Measurements from ENCODE around the gene RAET1G.
"Not testable (repeated sequence)": the region's sequence is repeated elsewhere in the genome, so short reads cannot be mapped to it uniquely, and the experiment has no call there.

Gene RAET1G

DNA sequence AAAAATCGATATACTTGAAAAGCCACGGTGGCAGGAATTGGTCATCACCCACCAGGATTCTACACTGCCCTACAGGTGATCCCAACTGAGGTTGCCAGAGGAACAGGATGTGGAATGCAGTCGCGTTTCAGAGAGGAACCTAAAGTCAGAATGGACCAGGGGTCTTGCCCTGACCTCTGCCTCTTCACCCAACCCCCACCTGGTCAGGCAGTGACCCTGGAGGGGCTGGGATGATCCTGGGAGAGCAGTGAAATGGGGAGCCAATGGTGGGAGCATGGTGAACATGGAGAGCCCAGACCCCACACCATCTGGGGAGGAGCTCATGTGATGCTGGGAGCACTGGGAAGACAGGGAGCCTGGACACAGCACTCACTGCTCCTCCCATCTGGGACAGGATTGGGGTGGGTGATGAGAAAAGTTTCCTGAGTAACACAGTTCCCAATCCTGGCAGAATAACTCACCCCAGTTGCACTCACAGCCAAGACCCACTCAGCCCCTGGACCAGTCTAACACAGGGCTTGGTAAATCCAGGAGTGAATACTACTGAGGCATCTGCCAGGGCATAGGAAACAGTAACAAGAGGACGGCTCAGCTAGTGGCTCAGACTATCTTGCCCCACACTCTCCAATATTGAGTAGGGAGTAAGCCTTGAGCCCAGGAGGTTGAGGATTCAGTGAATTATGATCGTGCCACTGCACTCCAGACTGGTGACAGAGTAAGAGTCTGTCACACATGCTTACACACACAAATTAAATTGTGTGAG lies 17.2 kb upstream of the RAET1G start:
- DNase-seq (ENCODE audit: low read depth, low spot score) = no peak
- H3K4me3 ChIP-seq (ENCODE audit: low read depth, low read length) = no peak overlapping the region
- in situ Hi-C loops (cut with HindIII; ENCODE audit: low sequenced_read_pairs) = no loop called here
- TF ChIP-seq, protein P1, sequence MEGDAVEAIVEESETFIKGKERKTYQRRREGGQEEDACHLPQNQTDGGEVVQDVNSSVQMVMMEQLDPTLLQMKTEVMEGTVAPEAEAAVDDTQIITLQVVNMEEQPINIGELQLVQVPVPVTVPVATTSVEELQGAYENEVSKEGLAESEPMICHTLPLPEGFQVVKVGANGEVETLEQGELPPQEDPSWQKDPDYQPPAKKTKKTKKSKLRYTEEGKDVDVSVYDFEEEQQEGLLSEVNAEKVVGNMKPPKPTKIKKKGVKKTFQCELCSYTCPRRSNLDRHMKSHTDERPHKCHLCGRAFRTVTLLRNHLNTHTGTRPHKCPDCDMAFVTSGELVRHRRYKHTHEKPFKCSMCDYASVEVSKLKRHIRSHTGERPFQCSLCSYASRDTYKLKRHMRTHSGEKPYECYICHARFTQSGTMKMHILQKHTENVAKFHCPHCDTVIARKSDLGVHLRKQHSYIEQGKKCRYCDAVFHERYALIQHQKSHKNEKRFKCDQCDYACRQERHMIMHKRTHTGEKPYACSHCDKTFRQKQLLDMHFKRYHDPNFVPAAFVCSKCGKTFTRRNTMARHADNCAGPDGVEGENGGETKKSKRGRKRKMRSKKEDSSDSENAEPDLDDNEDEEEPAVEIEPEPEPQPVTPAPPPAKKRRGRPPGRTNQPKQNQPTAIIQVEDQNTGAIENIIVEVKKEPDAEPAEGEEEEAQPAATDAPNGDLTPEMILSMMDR (IDR thresholded peaks at IDR 0.05; ENCODE audit: low read depth, low read length) = no peak

DNA sequence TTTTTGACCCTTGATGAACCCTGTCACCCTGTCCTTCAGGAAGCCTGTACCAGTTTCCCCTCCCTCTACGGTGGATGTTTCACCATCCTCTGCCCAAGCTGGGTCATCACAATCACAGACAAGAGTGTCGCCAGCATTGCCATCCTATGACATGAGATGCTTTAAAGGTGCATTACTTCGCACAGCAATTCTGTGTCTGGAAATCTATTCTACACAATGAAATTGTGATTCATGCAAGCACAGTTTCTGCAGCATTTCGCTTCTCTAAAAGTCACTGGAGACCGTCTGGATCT lies 16.4 kb upstream of the RAET1G start:
- no peak for DNase-seq (ENCODE audit: low read depth, low spot score)
- H3K4me3 ChIP-seq (ENCODE audit: low read depth, low read length) = no peak overlapping the region
- in situ Hi-C loops (cut with HindIII; ENCODE audit: low sequenced_read_pairs) = no loop called here
- TF ChIP-seq, protein P1 (IDR thresholded peaks at IDR 0.05; ENCODE audit: low read depth, low read length) = no peak

DNA sequence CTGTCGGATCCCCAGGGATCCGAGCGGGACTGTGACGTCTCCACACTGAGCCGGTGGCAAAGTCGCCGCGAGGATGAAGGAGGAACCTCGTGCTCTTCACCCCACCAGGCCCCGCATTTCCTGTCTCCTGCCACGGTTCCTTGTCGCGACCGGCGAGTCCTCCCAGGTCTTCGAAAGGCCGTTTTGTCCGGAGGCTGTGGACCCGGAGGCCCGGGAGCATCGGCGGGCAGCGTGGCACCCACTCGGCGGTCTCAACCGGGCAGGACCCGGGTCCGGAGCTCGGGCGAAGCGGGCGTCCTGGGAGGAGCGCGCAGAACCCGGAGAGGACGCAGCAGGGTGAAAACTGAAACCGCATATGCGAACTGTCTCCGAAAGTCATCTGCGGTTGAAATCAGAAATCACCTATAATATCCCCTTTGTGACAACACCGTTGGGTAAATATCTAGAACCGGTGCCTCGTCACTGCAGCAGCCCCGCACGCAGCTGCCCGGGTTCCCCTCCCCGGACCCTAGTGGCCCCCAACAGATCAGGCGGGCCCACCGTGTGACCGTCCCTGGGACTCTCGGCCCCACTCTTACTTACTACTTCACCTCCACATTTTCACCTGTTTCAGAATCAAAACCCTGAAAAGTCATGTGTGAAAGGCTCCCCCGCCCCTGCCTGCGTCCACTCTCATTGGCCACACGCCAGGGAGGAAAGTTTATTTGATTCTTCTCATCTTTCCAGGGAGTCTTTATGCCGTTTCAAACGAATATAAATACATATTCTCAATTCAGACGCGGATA lies 15.8 kb upstream of the RAET1G start:
- DNase-seq (ENCODE audit: low read depth, low spot score) = no peak
- TF ChIP-seq, protein P1 (IDR thresholded peaks at IDR 0.05; ENCODE audit: low read depth, low read length) = no peak
- in situ Hi-C loops (cut with HindIII; ENCODE audit: low sequenced_read_pairs) = no loop called here
- peak overlapping the region; percentile 27 for H3K4me3 ChIP-seq (ENCODE audit: low read depth, low read length)

DNA sequence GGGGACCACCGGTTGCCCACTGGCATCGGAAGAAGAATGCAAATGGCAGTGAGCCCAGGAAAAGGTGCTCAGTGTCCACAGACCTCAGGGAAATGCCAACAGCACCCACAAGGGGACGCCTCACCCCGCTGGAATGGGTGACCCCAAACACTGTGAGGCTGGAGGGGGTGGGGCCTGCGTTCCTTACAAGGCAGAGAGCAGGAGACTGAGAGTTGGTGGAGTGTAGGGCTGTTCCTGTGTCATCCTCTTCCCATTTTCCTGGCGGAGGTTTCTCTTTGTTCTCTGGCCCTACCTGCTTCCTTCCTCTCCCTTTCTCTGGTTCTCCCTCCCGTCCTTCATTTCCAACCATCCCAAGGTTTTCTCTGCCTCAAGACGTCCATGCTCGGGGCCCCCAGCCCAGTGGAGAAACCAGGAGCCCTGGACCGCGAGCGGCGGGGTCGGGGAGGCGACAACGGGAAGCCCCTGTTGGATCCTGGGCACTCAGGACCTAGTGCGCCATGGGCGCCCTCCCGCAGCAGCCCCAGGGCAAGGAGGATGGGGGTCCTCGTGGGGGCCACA lies 15.2 kb upstream of the RAET1G start:
- DNase-seq (ENCODE audit: low read depth, low spot score); in situ Hi-C loops (cut with HindIII; ENCODE audit: low sequenced_read_pairs): not testable (repeated sequence)

DNA sequence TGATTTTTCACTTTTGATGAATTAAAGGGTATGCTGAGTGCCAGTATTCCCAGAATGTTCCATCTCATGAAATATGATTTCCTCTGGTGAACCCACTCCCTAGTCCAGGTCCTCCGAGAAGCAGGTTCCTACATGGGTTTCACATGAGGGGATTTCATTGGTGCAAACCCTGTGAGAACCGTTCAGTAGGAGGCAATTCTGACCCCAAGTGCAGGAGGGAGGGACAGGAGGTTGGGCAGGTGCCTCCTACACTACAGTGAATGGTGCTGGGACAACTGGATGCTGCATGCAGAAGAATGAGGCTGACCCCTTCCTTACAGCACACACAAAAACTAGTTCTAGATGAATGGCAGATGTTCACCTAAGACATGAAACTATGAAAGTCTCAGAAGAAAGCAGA lies 13.8 kb upstream of the RAET1G start:
- TF ChIP-seq, protein P1 (IDR thresholded peaks at IDR 0.05; ENCODE audit: low read depth, low read length) = no peak
- H3K4me3 ChIP-seq (ENCODE audit: low read depth, low read length) = no peak overlapping the region
- DNase-seq (ENCODE audit: low read depth, low spot score) = no peak
- in situ Hi-C loops (cut with HindIII; ENCODE audit: low sequenced_read_pairs) = no loop called here

More for the DNA sequence above, 15.2 kb upstream of the RAET1G start:
- peak overlapping the region; percentile 27 for H3K4me3 ChIP-seq (ENCODE audit: low read depth, low read length)

DNA sequence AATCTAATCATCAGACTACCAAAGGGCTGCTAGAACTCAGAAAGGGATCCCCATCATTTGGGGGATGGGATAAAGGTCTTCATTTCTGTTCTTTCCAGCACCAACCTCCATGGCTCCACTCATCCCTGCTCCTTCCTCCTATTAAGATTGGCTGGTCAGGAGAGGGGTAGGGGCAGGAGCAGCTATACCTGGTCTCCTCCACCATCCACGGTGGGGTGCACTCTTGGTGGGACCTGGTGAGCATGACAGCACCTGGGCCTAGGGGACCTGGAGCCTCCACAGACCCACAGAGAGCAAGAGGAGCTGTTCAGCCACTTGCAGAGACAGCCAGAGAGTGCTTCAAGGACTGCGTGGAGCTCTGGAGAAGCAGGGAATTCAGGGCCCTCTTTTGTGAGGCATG lies 12.7 kb upstream of the RAET1G start:
- TF ChIP-seq, protein P1 (IDR thresholded peaks at IDR 0.05; ENCODE audit: low read depth, low read length) = no peak
- H3K4me3 ChIP-seq (ENCODE audit: low read depth, low read length) = no peak overlapping the region
- no peak for DNase-seq (ENCODE audit: low read depth, low spot score)
- in situ Hi-C loops (cut with HindIII; ENCODE audit: low sequenced_read_pairs) = no loop called here

DNA sequence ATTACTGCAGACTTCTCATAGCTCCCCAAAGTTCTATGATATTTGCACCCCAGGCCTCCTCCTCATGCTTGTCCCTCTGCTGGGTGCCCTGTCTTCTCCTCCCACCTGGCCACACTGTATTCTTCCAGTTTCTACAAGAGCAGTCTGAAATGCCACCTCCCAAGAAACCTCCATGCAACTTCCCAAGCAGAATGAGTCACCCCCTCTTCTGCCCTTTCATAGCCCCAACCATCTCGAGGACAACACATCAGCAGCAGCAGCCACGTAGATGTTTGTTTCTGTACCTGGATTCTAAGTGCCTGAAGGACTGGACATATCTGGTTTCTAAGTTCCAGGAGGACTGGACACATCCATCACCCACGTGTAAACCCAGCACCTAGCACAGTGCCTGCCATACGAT lies 12.3 kb upstream of the RAET1G start:
- TF ChIP-seq, protein P1 (IDR thresholded peaks at IDR 0.05; ENCODE audit: low read depth, low read length) = no peak
- in situ Hi-C loops (cut with HindIII; ENCODE audit: low sequenced_read_pairs) = no loop called here
- no peak for DNase-seq (ENCODE audit: low read depth, low spot score)

More for the DNA sequence above, 12.3 kb upstream of the RAET1G start:
- H3K4me3 ChIP-seq (ENCODE audit: low read depth, low read length) = no peak overlapping the region

All from astrocyte of the spinal cord (primary cell).